ENCODE results near the gene DGKQ. TPM values are rescaled to one million over a fixed set of nuclear protein-coding genes. Genes with fewer than 3 reads are reported as not detected.

Gene DGKQ
- total RNA-seq, 1 donor from 2014 or later, result 16.9 TPM

DNA sequence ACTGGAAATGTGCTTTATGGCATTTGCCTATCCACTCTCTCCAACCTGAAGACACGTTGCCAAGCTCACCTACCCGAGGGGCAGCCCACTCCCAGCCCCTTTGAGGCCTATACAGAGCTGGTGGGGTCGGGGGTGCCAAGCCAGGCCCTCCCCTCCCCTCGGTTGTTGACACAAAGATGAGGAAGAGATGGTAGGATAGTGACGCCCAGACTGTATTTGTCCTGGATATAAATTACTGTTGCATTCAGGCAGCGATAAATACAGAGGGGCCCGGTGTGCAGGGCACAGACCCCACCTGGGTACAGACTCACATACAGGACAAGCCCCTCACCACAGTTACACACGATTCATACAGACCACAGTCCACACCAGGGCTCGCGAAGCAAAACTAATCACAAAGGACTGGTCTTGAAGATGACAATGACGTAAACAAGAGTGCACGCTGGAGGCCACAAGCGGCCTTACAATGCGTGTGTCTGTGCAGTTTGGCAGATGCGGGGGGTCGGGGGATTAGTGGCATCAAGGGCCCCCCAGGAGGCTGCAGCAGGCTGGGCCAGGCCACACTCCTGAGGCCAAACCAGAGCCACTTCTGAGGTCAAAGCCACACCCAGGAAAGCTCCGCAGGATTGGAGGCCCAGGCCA lies 14.6 kb downstream of the DGKQ start:
- DNase-seq (ENCODE audit: low read depth), result no peak
- TF ChIP-seq, protein P1, sequence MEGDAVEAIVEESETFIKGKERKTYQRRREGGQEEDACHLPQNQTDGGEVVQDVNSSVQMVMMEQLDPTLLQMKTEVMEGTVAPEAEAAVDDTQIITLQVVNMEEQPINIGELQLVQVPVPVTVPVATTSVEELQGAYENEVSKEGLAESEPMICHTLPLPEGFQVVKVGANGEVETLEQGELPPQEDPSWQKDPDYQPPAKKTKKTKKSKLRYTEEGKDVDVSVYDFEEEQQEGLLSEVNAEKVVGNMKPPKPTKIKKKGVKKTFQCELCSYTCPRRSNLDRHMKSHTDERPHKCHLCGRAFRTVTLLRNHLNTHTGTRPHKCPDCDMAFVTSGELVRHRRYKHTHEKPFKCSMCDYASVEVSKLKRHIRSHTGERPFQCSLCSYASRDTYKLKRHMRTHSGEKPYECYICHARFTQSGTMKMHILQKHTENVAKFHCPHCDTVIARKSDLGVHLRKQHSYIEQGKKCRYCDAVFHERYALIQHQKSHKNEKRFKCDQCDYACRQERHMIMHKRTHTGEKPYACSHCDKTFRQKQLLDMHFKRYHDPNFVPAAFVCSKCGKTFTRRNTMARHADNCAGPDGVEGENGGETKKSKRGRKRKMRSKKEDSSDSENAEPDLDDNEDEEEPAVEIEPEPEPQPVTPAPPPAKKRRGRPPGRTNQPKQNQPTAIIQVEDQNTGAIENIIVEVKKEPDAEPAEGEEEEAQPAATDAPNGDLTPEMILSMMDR (conservative IDR thresholded peaks at IDR 0.05; ENCODE audit: low read depth, low read length), result no peak
- no peak overlapping the region for H3K4me3 ChIP-seq (ENCODE audit: low read depth, low read length)

DNA sequence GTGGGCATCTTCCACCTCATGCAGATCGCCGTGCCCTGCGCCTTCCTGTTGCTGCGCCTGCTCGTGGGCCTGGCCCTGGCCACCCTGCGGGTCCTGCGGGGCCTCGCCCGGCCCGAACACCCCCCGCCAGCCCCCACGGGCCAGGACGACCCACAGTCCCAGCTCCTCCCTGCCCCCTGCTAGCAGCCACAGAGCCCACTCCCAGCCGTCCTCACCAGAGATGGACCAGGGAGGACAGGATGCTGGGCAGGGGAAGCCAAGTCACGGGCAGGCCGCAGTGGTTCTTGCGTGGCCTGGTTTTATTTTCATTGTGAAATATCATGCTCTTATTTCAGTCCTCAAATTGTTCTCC lies 15.1 kb downstream of the DGKQ start:
- TF ChIP-seq, protein P1 (conservative IDR thresholded peaks at IDR 0.05; ENCODE audit: low read depth, low read length), result no peak
- DNase-seq (ENCODE audit: low read depth), result no peak
- no peak overlapping the region for H3K4me3 ChIP-seq (ENCODE audit: low read depth, low read length)

DNA sequence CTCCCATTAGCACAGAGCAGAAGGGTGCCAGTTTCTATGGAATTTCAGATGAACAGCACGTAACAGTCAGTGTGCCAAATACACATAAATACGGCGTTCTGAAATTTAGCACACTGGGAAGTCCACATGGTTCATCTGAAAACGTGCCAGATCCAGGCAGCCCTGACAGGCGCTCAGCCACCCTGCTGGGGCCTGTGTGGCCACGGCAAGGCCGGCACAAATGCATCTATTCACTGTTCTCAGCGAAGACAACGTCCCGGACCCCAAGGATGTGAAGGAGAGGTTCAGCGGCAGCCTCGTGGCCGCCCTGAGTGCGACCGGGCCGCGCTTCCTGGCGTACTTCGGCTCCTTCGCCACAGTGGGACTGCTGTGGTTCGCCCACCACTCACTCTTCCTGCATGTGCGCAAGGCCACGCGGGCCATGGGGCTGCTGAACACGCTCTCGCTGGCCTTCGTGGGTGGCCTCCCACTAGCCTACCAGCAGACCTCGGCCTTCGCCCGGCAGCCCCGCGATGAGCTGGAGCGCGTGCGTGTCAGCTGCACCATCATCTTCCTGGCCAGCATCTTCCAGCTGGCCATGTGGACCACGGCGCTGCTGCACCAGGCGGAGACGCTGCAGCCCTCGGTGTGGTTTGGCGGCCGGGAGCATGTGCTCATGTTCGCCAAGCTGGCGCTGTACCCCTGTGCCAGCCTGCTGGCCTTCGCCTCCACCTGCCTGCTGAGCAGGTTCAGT lies 15.6 kb downstream of the DGKQ start:
- TF ChIP-seq, protein P1 (conservative IDR thresholded peaks at IDR 0.05; ENCODE audit: low read depth, low read length), result no peak
- no peak overlapping the region for H3K4me3 ChIP-seq (ENCODE audit: low read depth, low read length)
- no peak for DNase-seq (ENCODE audit: low read depth)

DNA sequence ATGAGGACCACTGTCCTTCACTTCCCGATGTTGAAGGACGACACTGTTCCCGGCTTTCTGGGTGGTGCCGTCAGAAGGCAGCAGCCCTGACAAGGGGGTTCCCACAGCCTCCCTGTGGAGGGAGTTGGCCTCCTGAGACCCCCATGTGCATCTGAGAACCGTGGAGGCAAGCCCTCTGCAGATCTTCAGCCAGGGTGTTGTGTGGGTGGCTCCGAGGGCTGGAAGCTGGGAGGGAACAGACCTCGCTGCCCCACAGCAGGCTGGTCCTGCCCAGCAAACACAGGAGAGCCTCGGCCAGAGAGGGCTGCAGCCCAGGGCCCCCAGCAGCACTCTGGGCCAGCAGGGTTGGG lies 16.2 kb downstream of the DGKQ start:
- no peak for DNase-seq (ENCODE audit: low read depth)
- no peak overlapping the region for H3K4me3 ChIP-seq (ENCODE audit: low read depth, low read length)
- TF ChIP-seq, protein P1 (conservative IDR thresholded peaks at IDR 0.05; ENCODE audit: low read depth, low read length), result no peak

DNA sequence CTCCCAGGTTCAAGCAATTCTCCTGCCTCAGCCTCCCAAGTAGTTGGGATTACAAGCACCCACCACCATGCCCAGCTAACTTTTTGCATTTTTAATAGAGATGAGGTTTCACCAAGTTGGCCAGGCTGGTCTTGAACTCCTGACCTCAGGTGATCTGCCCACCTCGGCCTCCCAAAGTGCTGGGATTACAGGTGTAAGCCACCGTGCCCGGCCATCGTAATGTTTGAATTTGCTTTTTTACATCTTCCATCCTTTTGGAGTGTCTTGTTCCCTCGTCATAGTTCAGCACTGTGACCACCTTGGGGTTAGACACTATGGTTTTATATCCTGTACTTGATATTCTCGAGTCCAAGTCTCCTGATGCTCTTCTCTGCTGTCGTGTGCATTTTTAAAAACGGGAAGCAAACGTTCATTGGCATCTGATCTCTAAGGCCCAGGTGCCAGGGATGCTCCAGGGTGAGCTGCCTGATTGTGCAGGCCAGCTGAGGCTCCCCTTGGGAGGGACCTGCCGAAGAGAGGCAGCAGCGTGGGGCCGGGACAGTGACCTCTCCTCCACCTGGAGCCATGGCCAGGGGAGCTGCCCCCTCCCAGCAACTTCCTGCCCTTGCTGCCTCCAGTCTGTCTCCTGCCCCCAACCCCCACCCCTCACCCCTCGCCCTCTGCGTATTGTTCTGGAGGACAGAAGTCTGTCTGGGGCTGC lies 16.7 kb downstream of the DGKQ start:
- TF ChIP-seq, protein P1 (conservative IDR thresholded peaks at IDR 0.05; ENCODE audit: low read depth, low read length), result no peak
- DNase-seq (ENCODE audit: low read depth), result no peak
- no peak overlapping the region for H3K4me3 ChIP-seq (ENCODE audit: low read depth, low read length)

DNA sequence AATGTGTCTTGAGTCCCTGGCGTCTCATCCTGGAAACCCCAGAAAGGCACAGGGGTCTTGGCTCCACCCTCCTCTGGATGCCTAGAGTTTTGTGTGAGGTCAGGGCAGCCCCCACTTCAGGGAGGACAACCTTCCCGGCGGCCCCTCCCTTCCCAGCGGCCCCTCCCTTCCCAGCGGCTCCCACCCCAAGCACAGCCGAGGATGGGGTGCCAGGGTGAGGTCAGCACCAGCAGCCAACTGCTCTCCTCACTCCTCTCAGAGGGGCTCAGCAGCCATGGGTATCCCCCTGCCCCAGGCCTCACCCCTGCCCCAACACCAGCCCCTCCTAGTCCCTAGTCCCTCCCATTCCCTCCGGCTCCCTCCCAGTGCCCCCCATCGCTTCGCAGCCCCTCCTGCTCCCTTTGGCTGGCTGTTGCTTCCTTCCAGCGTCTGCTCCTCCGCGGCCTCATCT lies 17.4 kb downstream of the DGKQ start:
- no peak overlapping the region for H3K4me3 ChIP-seq (ENCODE audit: low read depth, low read length)
- TF ChIP-seq, protein P1 (conservative IDR thresholded peaks at IDR 0.05; ENCODE audit: low read depth, low read length), result no peak
- no peak for DNase-seq (ENCODE audit: low read depth)
